Mesenchymal stem cell (in vitro differentiated cells and primary cell): ENCODE measurements around the gene PLXND1.
"Not testable (repeated sequence)": the region's sequence is repeated elsewhere in the genome, so short reads cannot be mapped to it uniquely, and the experiment has no call there.

Experiments used
- DNase-seq: peaks from one replicate; pipeline ENCODE4 v3.0.0-alpha.2; 2013
- H2AFZ ChIP-seq: one replicate; pipeline ENCODE4 v1.6.1; 2013; ENCODE audit warnings: low read depth, mild to moderate bottlenecking, control low read depth, inconsistent platforms, low read length, moderate library complexity
- H2AK5ac ChIP-seq: 2 replicates; pipeline ENCODE4 v1.6.1; 2013; ENCODE audit warnings: low read length, moderate library complexity, mild to moderate bottlenecking, inconsistent platforms; ENCODE audit not compliant: severe bottlenecking
- H2BK120ac ChIP-seq: one replicate; pipeline ENCODE4 v1.6.1; 2013; ENCODE audit warnings: low read depth, mild to moderate bottlenecking, inconsistent platforms, low read length, moderate library complexity
- H2BK12ac ChIP-seq, 2 experiments: one replicate each; pipeline ENCODE4 v1.6.1; 2013; ENCODE audit warnings: inconsistent platforms in 2 of 2, low read length in 2 of 2, mild to moderate bottlenecking in 2 of 2, moderate library complexity in 2 of 2, control low read depth in 1 of 2
- H2BK15ac ChIP-seq: one replicate; pipeline ENCODE4 v1.6.1; 2013; ENCODE audit warnings: mild to moderate bottlenecking, low read depth, inconsistent platforms; ENCODE audit not compliant: poor library complexity, severe bottlenecking
- H2BK5ac ChIP-seq: 2 replicates; pipeline ENCODE4 v1.6.1; 2013; ENCODE audit warnings: low read depth, mild to moderate bottlenecking, low read length, control low read depth, inconsistent platforms; ENCODE audit not compliant: poor library complexity, severe bottlenecking
- H3K14ac ChIP-seq, 2 experiments: one replicate each; pipeline ENCODE4 v1.6.1; 2013; ENCODE audit warnings: inconsistent platforms in 2 of 2, low read length in 2 of 2, control low read depth in 1 of 2, mild to moderate bottlenecking in 1 of 2, moderate library complexity in 1 of 2
- H3K18ac ChIP-seq, 2 experiments: one replicate each; pipeline ENCODE4 v1.6.1; 2013; ENCODE audit warnings: inconsistent platforms in 2 of 2, low read length in 2 of 2, control low read depth in 1 of 2, low read depth in 1 of 2, mild to moderate bottlenecking in 1 of 2
- H3K23ac ChIP-seq, 2 experiments: one replicate each; pipeline ENCODE4 v1.6.1; 2013; ENCODE audit warnings: inconsistent platforms in 2 of 2, low read length in 2 of 2, mild to moderate bottlenecking in 2 of 2, moderate library complexity in 2 of 2, control low read depth in 1 of 2
- H3K27ac ChIP-seq: 2 replicates; pipeline ENCODE4 v1.5.1; 2013; ENCODE audit warnings: mild to moderate bottlenecking, moderate library complexity, low read length, control low read depth, inconsistent platforms; ENCODE audit not compliant: poor library complexity, severe bottlenecking
- H3K27me3 ChIP-seq, 2 experiments: 2 replicates each; pipeline versions ENCODE4 v1.6.1 to v1.7.0; 2013; ENCODE audit warnings: low read length in 2 of 2, mild to moderate bottlenecking in 2 of 2, moderate library complexity in 2 of 2, control low read depth in 1 of 2, inconsistent platforms in 1 of 2; ENCODE audit not compliant: control insufficient read depth in 1 of 2, insufficient read depth in 1 of 2
- H3K36me3 ChIP-seq, 2 experiments: 2 replicates each; pipeline versions ENCODE4 v1.6.1 to v1.7.0; 2013; ENCODE audit warnings: low read length in 2 of 2, control low read depth in 1 of 2, inconsistent platforms in 1 of 2, low read depth in 1 of 2, mild to moderate bottlenecking in 1 of 2; ENCODE audit not compliant: insufficient read depth in 2 of 2, control insufficient read depth in 1 of 2
- H3K4ac ChIP-seq, 2 experiments: one replicate each; pipeline ENCODE4 v1.6.1; 2013; ENCODE audit warnings: inconsistent platforms in 2 of 2, low read length in 2 of 2, mild to moderate bottlenecking in 2 of 2, moderate library complexity in 2 of 2, control low read depth in 1 of 2, low read depth in 1 of 2
- H3K4me1 ChIP-seq: 2 replicates; pipeline ENCODE4 v1.6.1; 2013; ENCODE audit warnings: low read depth, low read length, control low read depth; ENCODE audit not compliant: control insufficient read depth, insufficient read depth
- H3K4me2 ChIP-seq: 2 replicates; pipeline ENCODE4 v1.6.1; 2013; ENCODE audit warnings: low read length, mild to moderate bottlenecking, inconsistent platforms; ENCODE audit not compliant: poor library complexity, severe bottlenecking
- H3K4me3 ChIP-seq, 2 experiments: 2 replicates each; pipeline versions ENCODE4 v1.5.1 to v1.7.0; 2013; ENCODE audit warnings: low read length in 2 of 2, mild to moderate bottlenecking in 2 of 2, control low read depth in 1 of 2, low read depth in 1 of 2; ENCODE audit not compliant: insufficient read depth in 1 of 2
- H3K79me1 ChIP-seq: replicated peaks from 2 replicates; pipeline ENCODE4 v1.6.1; 2013; ENCODE audit warnings: mild to moderate bottlenecking, control low read depth, low read length, inconsistent platforms; ENCODE audit not compliant: poor library complexity, severe bottlenecking
- H3K9ac ChIP-seq: 2 replicates; pipeline ENCODE4 v1.7.0; 2013; ENCODE audit warnings: mild to moderate bottlenecking, low read length, moderate library complexity
- H3K9me3 ChIP-seq: 2 replicates; pipeline ENCODE4 v1.7.0; 2013; ENCODE audit warnings: mild to moderate bottlenecking, low read length; ENCODE audit not compliant: control insufficient read depth
- H4K8ac ChIP-seq: one replicate; pipeline ENCODE4 v1.6.1; 2013; ENCODE audit warnings: inconsistent platforms, mild to moderate bottlenecking, low read length, moderate library complexity
- H4K91ac ChIP-seq: one replicate; pipeline ENCODE4 v1.6.1; 2013; ENCODE audit warnings: mild to moderate bottlenecking, low read length, inconsistent platforms
- WGBS: methylation state at CpG from one replicate; pipeline ENCODE4 v1.1.7; 2013; ENCODE audit warnings: mixed read lengths; 5-methylcytosine and 5-hydroxymethylcytosine counted together

PLXND1 gene

DNA sequence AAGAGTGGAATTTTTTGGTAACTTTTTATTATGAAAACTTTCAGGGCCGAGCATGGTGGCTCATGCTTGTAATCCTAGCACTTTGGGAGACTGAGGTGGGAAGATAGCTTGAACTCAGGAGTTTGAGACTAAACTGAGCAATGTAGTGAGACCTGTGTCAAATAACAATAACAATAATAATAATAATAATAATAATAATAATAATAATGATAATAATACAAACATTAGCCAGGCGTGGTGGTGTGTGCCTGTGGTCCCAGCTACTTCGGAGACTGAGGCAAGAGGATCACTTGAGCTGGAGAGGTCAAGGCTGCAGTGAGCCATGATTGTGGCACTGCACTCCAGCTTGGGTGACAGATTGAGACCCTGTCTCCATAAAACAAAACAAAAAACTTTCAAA, 60.5 kb downstream of the PLXND1 start:
- peaks cover 13% of the 10 kb centered on the region for H3K4me1 ChIP-seq
- not testable (repeated sequence) for H3K23ac ChIP-seq, H3K27ac ChIP-seq, H3K36me3 ChIP-seq, H3K18ac ChIP-seq, H2BK5ac ChIP-seq, H4K91ac ChIP-seq, H2BK12ac ChIP-seq, DNase-seq, H2AK5ac ChIP-seq, H4K8ac ChIP-seq, H3K4me3 ChIP-seq, H2AFZ ChIP-seq, H2BK120ac ChIP-seq, H3K4me2 ChIP-seq, H3K9me3 ChIP-seq, H3K14ac ChIP-seq, H3K4ac ChIP-seq, H3K9ac ChIP-seq, H3K27me3 ChIP-seq, H2BK15ac ChIP-seq, H3K79me1 ChIP-seq
- 77% methylated on average over 3 of the region's 3 CpGs for WGBS

DNA sequence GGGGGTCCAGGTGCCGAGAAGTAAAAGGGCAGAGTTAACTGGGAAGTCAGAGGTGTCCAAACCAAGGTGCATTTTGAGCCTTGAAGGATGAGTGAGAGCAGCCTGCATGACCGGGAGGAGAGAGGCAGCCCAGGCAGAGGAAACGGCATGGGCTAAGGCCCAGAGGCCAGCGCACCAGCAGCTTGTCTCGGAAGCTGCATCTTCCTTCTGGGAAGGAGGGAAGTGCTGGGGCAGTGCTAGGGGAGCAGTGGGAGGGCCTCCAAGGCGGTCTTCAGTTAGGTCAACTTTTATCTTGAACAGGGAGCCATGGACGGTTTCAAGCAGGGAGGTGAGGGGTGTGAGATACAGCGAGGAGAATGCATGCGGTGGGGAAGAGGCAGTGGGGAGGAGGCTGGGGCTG, 62.5 kb downstream of the PLXND1 start:
- H3K4me1 ChIP-seq: peaks cover 13% of the 10 kb centered on the region
- H3K23ac ChIP-seq: no peak overlapping the region
- H3K18ac ChIP-seq: no peak overlapping the region
- H3K4me3 ChIP-seq: no peak overlapping the region
- H3K27me3 ChIP-seq: no peaks in the 10 kb centered on the region
- H3K79me1 ChIP-seq: no peaks in the 10 kb centered on the region
- H3K9me3 ChIP-seq: no peaks in the 10 kb centered on the region
- no peaks in the 10 kb centered on the region for H3K36me3 ChIP-seq
- no peak overlapping the region for H4K91ac ChIP-seq
- no peak overlapping the region for H2BK5ac ChIP-seq
- H3K9ac ChIP-seq: no peak overlapping the region
- no peak overlapping the region for H2BK120ac ChIP-seq
- H2BK15ac ChIP-seq: no peak overlapping the region
- no peak overlapping the region for H2BK12ac ChIP-seq
- no peak overlapping the region for H4K8ac ChIP-seq
- DNase-seq: no peak
- WGBS: 86% methylated on average over 9 of the region's 9 CpGs
- H3K4me2 ChIP-seq: no peak overlapping the region
- H3K14ac ChIP-seq: no peak overlapping the region
- no peak overlapping the region for H3K27ac ChIP-seq
- no peak overlapping the region for H2AFZ ChIP-seq
- no peak overlapping the region for H2AK5ac ChIP-seq
- no peak overlapping the region for H3K4ac ChIP-seq

GRCh38 chr3:129543156-129543790, 63.2 kb downstream of the PLXND1 start, which contains the start of gene H1-8:
Gene H1-8 (plus strand): TSS chr3:129543175. CDS start chr3:129543219, 44 bp downstream.
- Histone ChIP-seq H3K9me3 (no peaks in the 10 kb centered on the region), H3K23ac (no peak within 1 kb of the TSS), H4K8ac (no peak within 1 kb of the TSS), H2BK12ac (no peak within 1 kb of the TSS), H3K27me3 (no peaks in the 10 kb centered on the region), H2AK5ac (no peak within 1 kb of the TSS), H2BK5ac (no peak within 1 kb of the TSS), H3K4me3 (no peak within 1 kb of the TSS), H2BK15ac (no peak within 1 kb of the TSS), H3K79me1 (no peaks in the 10 kb centered on the region), H3K36me3 (no peaks in the 10 kb centered on the region), H2AFZ (no peak within 1 kb of the TSS), H2BK120ac (no peak within 1 kb of the TSS), H3K4me2 (no peak within 1 kb of the TSS), H3K4ac (no peak within 1 kb of the TSS), H3K4me1 (peaks cover 12% of the 10 kb centered on the region), H4K91ac (no peak within 1 kb of the TSS), H3K27ac (no peak within 1 kb of the TSS), H3K18ac (no peak within 1 kb of the TSS), H3K9ac (no peak within 1 kb of the TSS), H3K14ac (no peak within 1 kb of the TSS)
- no peak for DNase-seq
- WGBS: 87% methylated on average over 16 of the region's 16 CpGs

DNA sequence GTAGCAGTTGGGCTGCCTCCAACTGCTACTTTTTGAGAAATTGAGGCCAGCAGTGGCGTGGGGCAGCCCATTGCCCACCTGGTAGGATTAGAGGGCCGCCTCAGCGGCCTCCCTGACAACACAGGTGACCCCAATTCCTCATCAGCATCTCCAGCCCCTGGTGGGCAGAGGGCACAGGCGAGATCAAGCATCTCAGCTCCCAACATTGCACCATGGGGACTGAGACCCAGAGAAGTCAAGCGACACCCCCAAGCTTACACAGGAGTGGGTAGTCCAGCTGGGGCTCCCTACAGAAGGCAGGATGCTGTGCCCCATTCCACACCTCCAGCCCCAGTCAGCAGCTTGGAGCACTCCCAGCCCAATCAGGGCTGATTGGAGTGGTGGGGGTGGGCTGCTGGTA, 63.7 kb downstream of the PLXND1 start:
- DNase-seq: no peak
- peaks cover 12% of the 10 kb centered on the region for H3K4me1 ChIP-seq
- H3K4me3 ChIP-seq: no peak overlapping the region
- WGBS: 88% methylated on average over 4 of the region's 5 CpGs
- no peaks in the 10 kb centered on the region for H3K36me3 ChIP-seq
- no peak overlapping the region for H2AK5ac ChIP-seq
- no peaks in the 10 kb centered on the region for H3K27me3 ChIP-seq
- no peak overlapping the region for H4K91ac ChIP-seq
- H3K27ac ChIP-seq: no peak overlapping the region
- H3K4ac ChIP-seq: no peak overlapping the region
- H3K9ac ChIP-seq: no peak overlapping the region
- no peak overlapping the region for H3K18ac ChIP-seq
- no peak overlapping the region for H3K14ac ChIP-seq
- no peak overlapping the region for H2AFZ ChIP-seq
- H2BK5ac ChIP-seq: no peak overlapping the region
- no peak overlapping the region for H4K8ac ChIP-seq
- no peak overlapping the region for H2BK120ac ChIP-seq
- H3K23ac ChIP-seq: no peak overlapping the region
- no peak overlapping the region for H2BK12ac ChIP-seq
- no peaks in the 10 kb centered on the region for H3K79me1 ChIP-seq
- H3K4me2 ChIP-seq: no peak overlapping the region
- no peaks in the 10 kb centered on the region for H3K9me3 ChIP-seq
- H2BK15ac ChIP-seq: no peak overlapping the region
